Measurements from ENCODE around the gene VAV2.
A peak's percentile ranks its signal among the peaks of the same experiment; 100 is the strongest.

Gene VAV2

DNA sequence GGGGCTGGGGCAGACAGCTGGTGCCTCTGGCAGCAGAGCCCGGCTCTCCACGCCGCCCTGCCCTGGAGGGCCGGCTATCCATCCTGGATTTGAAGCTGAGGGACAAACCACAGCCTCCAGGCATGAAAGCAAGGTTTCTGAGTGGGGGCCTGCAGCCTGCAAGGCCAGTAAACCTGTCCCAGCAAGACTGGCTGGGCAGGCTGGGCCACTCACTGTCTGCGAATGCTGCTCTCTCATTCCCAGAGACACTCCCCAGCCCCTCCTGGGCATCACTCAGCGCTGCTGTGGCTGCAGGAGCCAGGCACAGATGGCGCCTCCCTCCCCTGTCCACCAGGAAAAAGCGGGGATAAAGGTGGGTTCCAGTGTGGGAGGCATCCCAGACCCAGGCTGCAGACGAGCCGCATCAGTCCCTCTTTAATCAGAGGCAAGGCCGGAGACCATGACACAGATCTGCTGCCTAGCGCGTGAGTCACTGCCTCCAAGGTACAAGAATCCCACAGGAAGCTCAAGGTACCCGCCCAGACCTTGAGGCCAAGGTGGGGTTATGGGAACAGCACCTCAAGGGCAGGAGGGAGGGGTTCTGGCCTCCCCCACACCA, 118.0 kb downstream of the VAV2 start:
- TF ChIP-seq ZNF70 (CRISPR knock-in tag; IDR thresholded peaks at IDR 0.05) (no peak), OSR1 (CRISPR knock-in tag; IDR thresholded peaks at IDR 0.05) (no peak), ZC3H10 (CRISPR knock-in tag; IDR thresholded peaks at IDR 0.05) (no peak), GLIS3 (CRISPR knock-in tag; IDR thresholded peaks at IDR 0.05) (no peak), TCF4 (CRISPR knock-in tag; IDR thresholded peaks at IDR 0.05; ENCODE audit: borderline replicate concordance) (0 out of 2 replicates have a peak, but pooled peaks have one; percentile 28), SNAI2 (CRISPR knock-in tag; IDR thresholded peaks at IDR 0.05) (no peak), TOX (CRISPR knock-in tag; IDR thresholded peaks at IDR 0.05; ENCODE audit: borderline replicate concordance) (no peak), ZFP30 (CRISPR knock-in tag; IDR thresholded peaks at IDR 0.05) (no peak), ISL1 (CRISPR knock-in tag; IDR thresholded peaks at IDR 0.05) (peak; percentile 33), ESRRG (CRISPR knock-in tag; IDR thresholded peaks at IDR 0.05) (no peak), ZFP3 (CRISPR knock-in tag; IDR thresholded peaks at IDR 0.05) (no peak)
- TF ChIP-seq, protein P1, sequence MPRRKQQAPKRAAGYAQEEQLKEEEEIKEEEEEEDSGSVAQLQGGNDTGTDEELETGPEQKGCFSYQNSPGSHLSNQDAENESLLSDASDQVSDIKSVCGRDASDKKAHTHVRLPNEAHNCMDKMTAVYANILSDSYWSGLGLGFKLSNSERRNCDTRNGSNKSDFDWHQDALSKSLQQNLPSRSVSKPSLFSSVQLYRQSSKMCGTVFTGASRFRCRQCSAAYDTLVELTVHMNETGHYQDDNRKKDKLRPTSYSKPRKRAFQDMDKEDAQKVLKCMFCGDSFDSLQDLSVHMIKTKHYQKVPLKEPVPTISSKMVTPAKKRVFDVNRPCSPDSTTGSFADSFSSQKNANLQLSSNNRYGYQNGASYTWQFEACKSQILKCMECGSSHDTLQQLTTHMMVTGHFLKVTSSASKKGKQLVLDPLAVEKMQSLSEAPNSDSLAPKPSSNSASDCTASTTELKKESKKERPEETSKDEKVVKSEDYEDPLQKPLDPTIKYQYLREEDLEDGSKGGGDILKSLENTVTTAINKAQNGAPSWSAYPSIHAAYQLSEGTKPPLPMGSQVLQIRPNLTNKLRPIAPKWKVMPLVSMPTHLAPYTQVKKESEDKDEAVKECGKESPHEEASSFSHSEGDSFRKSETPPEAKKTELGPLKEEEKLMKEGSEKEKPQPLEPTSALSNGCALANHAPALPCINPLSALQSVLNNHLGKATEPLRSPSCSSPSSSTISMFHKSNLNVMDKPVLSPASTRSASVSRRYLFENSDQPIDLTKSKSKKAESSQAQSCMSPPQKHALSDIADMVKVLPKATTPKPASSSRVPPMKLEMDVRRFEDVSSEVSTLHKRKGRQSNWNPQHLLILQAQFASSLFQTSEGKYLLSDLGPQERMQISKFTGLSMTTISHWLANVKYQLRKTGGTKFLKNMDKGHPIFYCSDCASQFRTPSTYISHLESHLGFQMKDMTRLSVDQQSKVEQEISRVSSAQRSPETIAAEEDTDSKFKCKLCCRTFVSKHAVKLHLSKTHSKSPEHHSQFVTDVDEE (CRISPR knock-in tag; IDR thresholded peaks at IDR 0.05): no peak
- TF ChIP-seq, protein P2, sequence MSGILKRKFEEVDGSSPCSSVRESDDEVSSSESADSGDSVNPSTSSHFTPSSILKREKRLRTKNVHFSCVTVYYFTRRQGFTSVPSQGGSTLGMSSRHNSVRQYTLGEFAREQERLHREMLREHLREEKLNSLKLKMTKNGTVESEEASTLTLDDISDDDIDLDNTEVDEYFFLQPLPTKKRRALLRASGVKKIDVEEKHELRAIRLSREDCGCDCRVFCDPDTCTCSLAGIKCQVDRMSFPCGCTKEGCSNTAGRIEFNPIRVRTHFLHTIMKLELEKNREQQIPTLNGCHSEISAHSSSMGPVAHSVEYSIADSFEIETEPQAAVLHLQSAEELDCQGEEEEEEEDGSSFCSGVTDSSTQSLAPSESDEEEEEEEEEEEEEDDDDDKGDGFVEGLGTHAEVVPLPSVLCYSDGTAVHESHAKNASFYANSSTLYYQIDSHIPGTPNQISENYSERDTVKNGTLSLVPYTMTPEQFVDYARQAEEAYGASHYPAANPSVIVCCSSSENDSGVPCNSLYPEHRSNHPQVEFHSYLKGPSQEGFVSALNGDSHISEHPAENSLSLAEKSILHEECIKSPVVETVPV (CRISPR knock-in tag; IDR thresholded peaks at IDR 0.05): no peak
- TF ChIP-seq, protein P3, sequence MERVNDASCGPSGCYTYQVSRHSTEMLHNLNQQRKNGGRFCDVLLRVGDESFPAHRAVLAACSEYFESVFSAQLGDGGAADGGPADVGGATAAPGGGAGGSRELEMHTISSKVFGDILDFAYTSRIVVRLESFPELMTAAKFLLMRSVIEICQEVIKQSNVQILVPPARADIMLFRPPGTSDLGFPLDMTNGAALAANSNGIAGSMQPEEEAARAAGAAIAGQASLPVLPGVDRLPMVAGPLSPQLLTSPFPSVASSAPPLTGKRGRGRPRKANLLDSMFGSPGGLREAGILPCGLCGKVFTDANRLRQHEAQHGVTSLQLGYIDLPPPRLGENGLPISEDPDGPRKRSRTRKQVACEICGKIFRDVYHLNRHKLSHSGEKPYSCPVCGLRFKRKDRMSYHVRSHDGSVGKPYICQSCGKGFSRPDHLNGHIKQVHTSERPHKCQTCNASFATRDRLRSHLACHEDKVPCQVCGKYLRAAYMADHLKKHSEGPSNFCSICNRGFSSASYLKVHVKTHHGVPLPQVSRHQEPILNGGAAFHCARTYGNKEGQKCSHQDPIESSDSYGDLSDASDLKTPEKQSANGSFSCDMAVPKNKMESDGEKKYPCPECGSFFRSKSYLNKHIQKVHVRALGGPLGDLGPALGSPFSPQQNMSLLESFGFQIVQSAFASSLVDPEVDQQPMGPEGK (CRISPR knock-in tag; IDR thresholded peaks at IDR 0.05; ENCODE audit: borderline replicate concordance): peak; percentile 84
- peak; percentile 85 for ATAC-seq

DNA sequence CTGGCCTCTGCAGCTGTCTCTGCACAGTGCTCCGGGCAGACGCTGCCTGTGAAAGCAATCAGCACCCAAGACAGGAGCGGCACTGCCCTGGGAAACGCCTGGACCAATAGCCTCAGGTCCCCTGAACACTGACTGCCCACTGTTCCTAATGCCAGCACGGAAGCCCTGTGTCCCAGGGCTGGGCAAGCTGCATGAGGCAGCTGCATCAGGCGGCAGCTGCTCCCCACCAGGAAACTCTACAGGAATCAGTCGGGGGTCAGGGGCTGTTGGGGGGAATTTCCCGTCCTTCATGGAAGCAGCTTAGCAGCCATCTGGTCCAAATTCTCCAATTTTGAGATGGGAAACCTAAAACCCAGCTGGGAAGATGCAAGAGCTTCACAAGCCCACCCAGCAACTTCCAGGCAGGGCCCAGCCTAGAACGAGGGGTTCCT, 118.6 kb downstream of the VAV2 start:
- no peak for TF ChIP-seq ZNF70 (CRISPR knock-in tag; IDR thresholded peaks at IDR 0.05)
- 0 out of 2 replicates have a peak, but pooled peaks have one; percentile 15 for TF ChIP-seq ZFP3 (CRISPR knock-in tag; IDR thresholded peaks at IDR 0.05)

DNA sequence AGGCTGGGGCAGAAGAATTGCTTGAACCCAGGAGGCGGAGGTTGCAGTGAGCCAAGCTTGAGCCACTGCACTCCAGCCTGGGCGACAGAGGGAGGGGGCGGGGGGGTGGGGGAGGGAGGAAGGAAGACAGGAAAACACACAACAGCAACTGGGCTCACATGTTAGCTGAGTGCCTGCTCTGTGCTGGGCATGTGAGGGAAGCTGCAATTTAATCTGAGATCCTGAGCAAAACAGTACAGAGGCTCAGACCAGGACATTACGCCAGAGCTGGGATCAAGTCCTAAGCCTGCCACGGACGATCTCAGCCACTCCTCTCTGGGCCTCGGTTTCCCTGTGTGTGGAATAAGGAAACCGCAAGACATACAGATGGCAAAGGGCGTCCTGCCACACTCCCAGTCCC, 119.1 kb downstream of the VAV2 start:
- ATAC-seq: no peak
- no peak for TF ChIP-seq ZFP3 (CRISPR knock-in tag; IDR thresholded peaks at IDR 0.05)
- no peak for TF ChIP-seq CSDC2 (CRISPR knock-in tag; IDR thresholded peaks at IDR 0.05)
- TF ChIP-seq ARNTL (CRISPR knock-in tag; IDR thresholded peaks at IDR 0.05; ENCODE audit: borderline replicate concordance, low read depth): no peak
- TF ChIP-seq ZFP30 (CRISPR knock-in tag; IDR thresholded peaks at IDR 0.05): no peak
- TF ChIP-seq PPARA (CRISPR knock-in tag; IDR thresholded peaks at IDR 0.05; ENCODE audit: borderline replicate concordance): no peak
- TF ChIP-seq TCF4 (CRISPR knock-in tag; IDR thresholded peaks at IDR 0.05; ENCODE audit: borderline replicate concordance): no peak
- no peak for TF ChIP-seq TOX (CRISPR knock-in tag; IDR thresholded peaks at IDR 0.05; ENCODE audit: borderline replicate concordance)

More for the DNA sequence above, 118.6 kb downstream of the VAV2 start:
- peak; percentile 14 for ATAC-seq

DNA sequence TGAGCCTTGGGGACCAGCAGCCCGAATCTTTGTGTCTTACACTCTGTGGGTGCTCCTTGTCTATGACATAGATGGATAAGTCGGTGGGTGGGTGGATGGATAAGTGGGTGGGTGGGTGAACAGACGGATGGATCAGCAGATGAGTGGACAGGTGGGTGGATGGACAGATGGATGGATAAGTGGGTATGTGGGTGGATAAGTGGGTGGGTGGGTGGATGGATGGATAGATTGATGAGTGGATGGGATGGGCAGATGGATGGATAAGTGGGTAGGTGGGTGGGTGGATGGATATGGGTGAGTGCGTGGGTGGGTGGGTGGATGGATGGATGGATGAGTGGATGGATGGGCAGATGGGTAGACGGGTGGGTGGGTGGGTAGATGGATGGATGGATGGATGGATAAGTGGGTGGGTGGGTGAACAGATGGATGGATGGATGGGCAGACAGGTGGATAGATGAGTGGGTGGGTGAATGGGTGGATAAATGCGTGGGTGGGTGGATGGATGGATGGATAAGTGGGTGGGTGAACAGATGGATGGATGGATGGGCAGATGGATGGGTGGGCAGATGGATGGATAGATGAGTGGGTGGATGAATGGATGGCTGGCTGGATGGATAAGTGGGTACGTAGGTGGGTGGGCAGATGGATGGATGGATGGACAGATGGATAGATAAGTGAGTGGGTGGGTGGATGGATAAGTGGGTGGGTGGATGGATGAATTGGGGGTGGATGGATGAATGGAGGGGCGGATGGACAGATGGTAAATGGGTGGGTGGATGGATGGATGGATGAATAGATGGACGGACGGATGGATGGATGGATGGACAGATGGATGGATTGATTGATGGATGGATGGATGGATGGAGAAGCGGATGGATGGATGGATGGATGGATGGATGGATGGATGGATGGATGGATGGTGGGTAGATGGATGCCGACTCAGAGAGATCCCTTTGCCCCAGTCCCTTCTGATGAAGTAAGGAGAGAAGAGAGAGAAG, 121.2 kb downstream of the VAV2 start:
- no peak for ATAC-seq
- TF ChIP-seq SNAI2 (CRISPR knock-in tag; IDR thresholded peaks at IDR 0.05) (no peak), OSR1 (CRISPR knock-in tag; IDR thresholded peaks at IDR 0.05) (no peak), ZFP3 (CRISPR knock-in tag; IDR thresholded peaks at IDR 0.05) (no peak), ZC3H10 (CRISPR knock-in tag; IDR thresholded peaks at IDR 0.05) (no peak), GLIS3 (CRISPR knock-in tag; IDR thresholded peaks at IDR 0.05) (no peak), TOX (CRISPR knock-in tag; IDR thresholded peaks at IDR 0.05; ENCODE audit: borderline replicate concordance) (no peak), ZNF70 (CRISPR knock-in tag; IDR thresholded peaks at IDR 0.05) (no peak), ESRRG (CRISPR knock-in tag; IDR thresholded peaks at IDR 0.05) (no peak), BACH2 (CRISPR knock-in tag; IDR thresholded peaks at IDR 0.05; ENCODE audit: borderline replicate concordance) (no peak), ZFP30 (CRISPR knock-in tag; IDR thresholded peaks at IDR 0.05) (no peak), PPARA (CRISPR knock-in tag; IDR thresholded peaks at IDR 0.05; ENCODE audit: borderline replicate concordance) (no peak), ZNF8 (CRISPR knock-in tag; IDR thresholded peaks at IDR 0.05) (no peak), ARNTL (CRISPR knock-in tag; IDR thresholded peaks at IDR 0.05; ENCODE audit: borderline replicate concordance, low read depth) (no peak), ISL1 (CRISPR knock-in tag; IDR thresholded peaks at IDR 0.05) (no peak), RARB (CRISPR knock-in tag; IDR thresholded peaks at IDR 0.05) (no peak)
- TF ChIP-seq, protein P4, sequence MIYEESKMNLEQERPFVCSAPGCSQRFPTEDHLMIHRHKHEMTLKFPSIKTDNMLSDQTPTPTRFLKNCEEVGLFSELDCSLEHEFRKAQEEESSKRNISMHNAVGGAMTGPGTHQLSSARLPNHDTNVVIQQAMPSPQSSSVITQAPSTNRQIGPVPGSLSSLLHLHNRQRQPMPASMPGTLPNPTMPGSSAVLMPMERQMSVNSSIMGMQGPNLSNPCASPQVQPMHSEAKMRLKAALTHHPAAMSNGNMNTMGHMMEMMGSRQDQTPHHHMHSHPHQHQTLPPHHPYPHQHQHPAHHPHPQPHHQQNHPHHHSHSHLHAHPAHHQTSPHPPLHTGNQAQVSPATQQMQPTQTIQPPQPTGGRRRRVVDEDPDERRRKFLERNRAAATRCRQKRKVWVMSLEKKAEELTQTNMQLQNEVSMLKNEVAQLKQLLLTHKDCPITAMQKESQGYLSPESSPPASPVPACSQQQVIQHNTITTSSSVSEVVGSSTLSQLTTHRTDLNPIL (CRISPR knock-in tag; IDR thresholded peaks at IDR 0.05; ENCODE audit: low read depth): no peak
- TF ChIP-seq, protein P2 (CRISPR knock-in tag; IDR thresholded peaks at IDR 0.05): no peak
